GM12801 (cell line): ENCODE results near the gene MAP1LC3B.

ENCODE experiments used
- CTCF ChIP-seq: IDR thresholded peaks from one replicate; pipeline ENCODE4 v1.5.1; 2011; ENCODE audit warnings: control low read depth; ENCODE audit not compliant: insufficient read length; ENCODE audit errors: extremely low read depth

MAP1LC3B gene

GRCh38 chr16:87388818-87389134 is 3.4 kb upstream of the MAP1LC3B start:
- no peak for TF ChIP-seq CTCF

DNA sequence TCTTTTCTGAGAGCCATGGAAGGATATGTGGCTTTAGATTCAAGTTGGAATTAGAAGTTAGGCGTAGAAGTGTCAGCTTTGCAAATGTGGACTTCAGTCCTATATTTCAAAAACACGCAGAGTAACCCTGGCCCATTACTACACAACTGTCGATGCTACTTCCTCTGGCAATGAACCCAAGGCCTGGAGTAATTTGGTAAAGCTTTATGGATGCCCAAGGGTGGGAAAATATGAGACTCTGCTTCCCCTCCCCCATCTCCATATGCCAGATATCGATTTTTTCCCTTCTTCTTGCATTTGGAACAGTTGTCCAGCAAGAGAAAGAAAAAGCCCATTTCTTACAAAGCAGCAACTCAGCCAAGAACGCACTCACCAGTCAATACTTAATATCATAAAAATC is 2.9 kb upstream of the MAP1LC3B start:
- no peak for TF ChIP-seq CTCF

DNA sequence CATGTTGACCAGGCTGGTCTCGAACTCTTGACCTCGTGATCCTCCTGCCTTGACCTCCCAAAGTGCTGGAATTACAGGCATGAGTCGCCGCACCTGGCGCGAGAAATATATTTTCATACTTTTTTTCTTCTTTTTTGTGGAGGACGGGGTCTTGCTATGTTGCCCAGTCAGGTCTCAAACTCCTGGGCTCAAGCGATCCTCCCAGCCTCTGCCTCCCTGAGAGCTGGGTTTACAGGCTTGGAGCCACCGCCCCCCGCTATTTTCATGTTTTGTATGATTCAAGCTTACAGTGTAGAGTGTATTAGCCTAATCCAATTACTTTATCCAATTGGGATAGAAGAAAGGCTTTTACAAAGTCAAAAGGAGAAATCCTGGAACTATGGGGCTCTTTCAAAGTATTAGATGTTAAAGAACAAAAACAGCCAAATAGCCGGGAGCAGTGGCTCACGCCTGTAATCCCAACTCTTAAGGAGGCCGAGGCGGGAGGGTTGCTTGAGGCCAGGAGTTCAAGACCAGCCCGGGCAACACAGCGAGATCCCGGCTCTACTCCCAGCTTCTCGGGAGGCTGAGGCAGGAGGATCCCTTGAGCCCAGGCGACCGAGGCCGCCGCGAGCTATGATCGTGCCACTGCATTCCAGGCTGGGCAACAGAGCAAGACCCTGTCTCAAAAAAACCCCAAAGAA is 1.4 kb upstream of the MAP1LC3B start:
- TF ChIP-seq CTCF = no peak

DNA sequence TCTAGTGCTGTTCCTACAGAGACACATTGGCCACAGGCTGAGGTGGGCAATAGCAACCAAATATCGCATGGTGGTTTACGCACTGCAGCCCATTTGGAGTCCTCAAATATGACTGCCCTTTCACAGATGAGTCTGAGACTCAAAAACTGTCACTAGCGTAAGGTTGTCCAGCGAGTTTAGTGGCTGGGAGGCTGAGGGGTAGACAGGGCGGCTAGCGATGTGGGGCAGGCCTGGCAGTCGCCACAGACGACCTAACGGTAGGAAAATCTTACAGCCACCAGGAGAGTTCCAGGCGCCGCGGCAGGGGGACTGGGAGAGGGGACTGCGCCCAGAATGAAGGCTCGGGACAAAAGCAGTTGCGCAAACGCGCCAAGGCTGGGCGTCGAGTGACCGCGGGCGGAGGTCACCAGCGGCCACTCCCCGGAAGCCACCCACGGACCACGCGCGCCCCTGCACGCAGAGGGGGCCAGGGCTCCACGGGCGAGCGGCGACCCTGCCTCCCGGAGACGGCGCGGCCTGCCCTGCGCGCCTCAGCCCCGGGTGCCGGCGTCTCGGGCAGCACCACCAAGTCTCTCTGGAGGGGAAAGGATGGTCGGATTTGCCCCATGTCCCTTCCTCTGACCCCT is 699 bp upstream of the MAP1LC3B start:
- no peak for TF ChIP-seq CTCF

GRCh38 chr16:87392821-87393679 is 914 bp downstream of the MAP1LC3B start:
- no peak for TF ChIP-seq CTCF

DNA sequence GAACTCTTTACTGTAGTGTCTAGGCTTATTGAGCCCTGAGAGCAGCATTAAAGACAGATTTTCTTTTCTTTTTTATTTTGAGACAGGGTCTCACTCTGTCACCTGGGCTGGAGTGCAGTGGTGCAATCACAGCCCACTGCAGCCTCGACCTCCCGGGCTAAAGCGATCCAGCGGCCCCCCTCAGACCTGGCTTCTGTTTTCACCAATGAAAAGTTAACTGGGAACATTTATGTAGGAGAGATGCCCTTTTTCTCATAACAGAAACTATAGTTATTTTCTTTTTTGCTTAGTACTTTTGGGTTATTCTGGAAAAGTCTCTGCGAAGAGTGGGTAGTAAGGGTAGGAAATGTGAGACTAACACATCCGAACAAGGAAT is 1.5 kb downstream of the MAP1LC3B start:
- no peak for TF ChIP-seq CTCF

GRCh38 chr16:87395181-87395842 is 3.2 kb downstream of the MAP1LC3B start:
- no peak for TF ChIP-seq CTCF
